HL-60/S4 (cell line): ENCODE data around the gene OTUB2.

Source experiments
- in situ Hi-C: fragments of 300-500 bp; cut with MboI; formaldehyde crosslinking; loops from 2 replicates; pipeline ENCODE4 v1.14.3; 2022; ENCODE audit warnings: low sequenced_read_pairs

The OTUB2 gene

GRCh38 chr14:94093418-94093817, 67.3 kb downstream of the OTUB2 start:
- in situ Hi-C loops: no loop called here

- in situ Hi-C loops: no loop called here
Observed at GRCh38 chr14:94097091-94097490, 71.0 kb downstream of the OTUB2 start.
